Measurements from ENCODE around the gene EXOC4.

DNA sequence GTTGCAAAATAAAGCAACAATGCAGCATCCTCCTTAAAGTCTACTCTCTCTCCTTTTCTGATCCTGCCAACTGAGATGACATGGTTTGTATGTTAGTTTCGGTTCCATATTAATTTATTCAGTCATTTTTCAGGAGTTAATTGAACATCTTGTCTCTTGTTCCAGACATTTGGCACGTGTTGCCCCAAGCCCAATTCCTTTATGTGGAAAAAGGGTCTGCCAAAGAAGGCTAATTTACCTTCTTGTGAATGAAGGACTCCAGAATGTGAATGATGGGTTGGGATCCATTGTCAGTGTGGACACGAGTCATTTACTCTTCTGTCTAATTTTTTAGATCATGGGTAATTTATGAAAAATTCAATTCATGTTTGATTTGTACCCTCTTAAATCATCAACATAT is 523.4 kb downstream of the EXOC4 start:
- no peak for TF ChIP-seq CTCF (conservative IDR thresholded peaks at IDR 0.05)
- TF ChIP-seq ZFX (IDR thresholded peaks at IDR 0.05), result no peak
